Fibroblast of lung (primary cell): Measurements from ENCODE around the gene AGPAT4. TPM values are rescaled to one million over a fixed set of nuclear protein-coding genes. Genes with fewer than 3 reads are reported as not detected.
A peak's percentile ranks its signal among the peaks of the same experiment; 100 is the strongest.

Experiments
- DNase-seq, 2 donors: peaks; one replicate each; pipeline versions ENCODE4 v3.0.0 to v3.0.0-alpha.2; 2010; ENCODE audit warnings: low read depth in 2 of 2
- H2AFZ ChIP-seq: 2 replicates; pipeline ENCODE4 v1.5.1; 2012; ENCODE audit warnings: low read length, control low read depth, inconsistent platforms
- H3K27ac ChIP-seq: 2 replicates; pipeline ENCODE4 v1.5.1; 2011; ENCODE audit warnings: low read length, control low read depth; ENCODE audit not compliant: insufficient read depth
- H3K27me3 ChIP-seq: 2 replicates; pipeline ENCODE4 v1.5.1; 2011; ENCODE audit warnings: mild to moderate bottlenecking, low read length; ENCODE audit not compliant: control insufficient read depth, insufficient read depth
- H3K36me3 ChIP-seq: 2 replicates; pipeline ENCODE4 v1.5.1; 2011; ENCODE audit warnings: low read length; ENCODE audit not compliant: control insufficient read depth, insufficient read depth
- H3K4me1 ChIP-seq: 2 replicates; pipeline ENCODE4 v1.5.1; 2011; ENCODE audit warnings: low read length; ENCODE audit not compliant: control insufficient read depth, insufficient read depth; ENCODE audit errors: extremely low read depth
- H3K4me2 ChIP-seq: 2 replicates; pipeline ENCODE4 v1.5.1; 2011; ENCODE audit warnings: low read length, control low read depth; ENCODE audit not compliant: insufficient read depth; ENCODE audit errors: extremely low read depth
- H3K4me3 ChIP-seq, 4 experiments: fragments of 200-600 bp in 1 of 4; sonication (generic) in 1 of 4; replicated peaks in 1 of 4; 2 replicates each; pipeline ENCODE4 v1.5.1; 2011 to 2016; ENCODE audit warnings: low read length in 4 of 4, low read depth in 3 of 4, mild to moderate bottlenecking in 3 of 4, control low read depth in 2 of 4, inconsistent platforms in 1 of 4, mixed read lengths in 1 of 4; ENCODE audit not compliant: insufficient read depth in 1 of 4; ENCODE audit errors: control extremely low read depth in 1 of 4
- H3K79me2 ChIP-seq: 2 replicates; pipeline ENCODE4 v1.5.1; 2012; ENCODE audit warnings: mild to moderate bottlenecking, low read length, inconsistent platforms; ENCODE audit not compliant: control insufficient read depth, insufficient read depth
- H3K9ac ChIP-seq: 2 replicates; pipeline ENCODE4 v1.5.1; 2011; ENCODE audit warnings: mild to moderate bottlenecking, low read length, control low read depth; ENCODE audit not compliant: insufficient read depth
- H3K9me3 ChIP-seq: 2 replicates; pipeline ENCODE4 v1.5.1; 2012; ENCODE audit warnings: low read depth, low read length; ENCODE audit not compliant: control insufficient read depth, insufficient read depth
- H4K20me1 ChIP-seq: 2 replicates; pipeline ENCODE4 v1.5.1; 2011; ENCODE audit warnings: low read length; ENCODE audit not compliant: control insufficient read depth, insufficient read depth; ENCODE audit errors: extremely low read depth
- CTCF ChIP-seq, 2 donors: IDR thresholded peaks in 1 of 2; conservative IDR thresholded peaks in 1 of 2; 1 replicate in 1 of 2; 2 replicates in 1 of 2; pipeline ENCODE4 v1.5.1; 2011 to 2012; ENCODE audit warnings: low read length in 2 of 2, control low read depth in 1 of 2, inconsistent platforms in 1 of 2, low read depth in 1 of 2, mild to moderate bottlenecking in 1 of 2
- EZH2 ChIP-seq: IDR thresholded peaks from 2 replicates; pipeline ENCODE4 v1.5.1; 2012; ENCODE audit warnings: low read length, control low read depth, mild to moderate bottlenecking; ENCODE audit errors: missing control alignments
- polyA plus RNA-seq, 2 donors: library from polyadenylated mRNA; depleted of rRNA in 1 of 2; stranded (reverse) in 1 of 2; unstranded in 1 of 2; fragments of >200 nt; gene quantifications; 2 replicates each; pipeline ENCODE4 v1.2.1, GENCODE V29; 2011 to 2012; ENCODE audit warnings: missing spikeins in 1 of 2
- total RNA-seq: library from RNA; depleted of rRNA; stranded (reverse); fragments of >200 nt; gene quantifications from 2 replicates; pipeline ENCODE4 v1.2.1, GENCODE V29; 2014

Gene AGPAT4
- total and polyA plus RNA-seq, 2 donors (not counting 1 experiment from before 2014, with no cell fraction given) = 4.7 to 8.4 TPM

DNA sequence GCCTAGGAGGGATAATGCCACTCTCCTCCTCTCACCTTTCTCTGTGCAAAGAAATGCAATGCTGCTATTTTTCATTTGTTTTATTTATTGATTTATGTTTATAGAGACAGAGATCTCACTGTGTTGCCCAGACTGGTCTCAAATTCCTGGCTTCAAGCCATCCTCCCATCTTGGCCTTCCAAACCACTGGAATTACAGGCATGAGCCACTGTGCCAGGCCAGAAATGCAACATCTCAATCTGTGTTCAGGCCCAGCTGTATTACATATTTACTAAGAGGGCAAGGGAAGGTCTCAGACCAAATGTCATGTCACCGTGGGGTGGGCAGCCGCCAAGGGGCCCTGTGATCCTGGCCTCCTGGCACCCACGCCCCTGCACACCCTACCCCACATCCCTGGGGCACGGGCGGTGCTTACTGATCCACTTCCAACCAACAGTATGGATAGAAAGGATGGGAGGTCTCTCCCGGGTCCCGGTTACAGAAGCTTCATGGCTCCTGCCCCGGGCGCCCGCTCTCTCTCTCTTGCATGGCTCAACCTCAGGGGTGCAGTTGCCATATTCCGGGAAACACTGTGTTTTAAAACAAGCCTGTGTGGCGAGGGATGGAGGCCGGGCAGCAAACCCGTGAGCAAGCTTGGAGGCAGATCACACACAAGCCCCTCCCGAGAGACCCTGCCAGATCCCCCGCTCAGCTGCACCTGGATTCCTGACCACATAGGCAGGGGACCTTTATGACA is 111.8 kb downstream of the AGPAT4 start:
- H3K27me3 ChIP-seq = no peaks in the 10 kb centered on the region
- H3K9me3 ChIP-seq = no peaks in the 10 kb centered on the region
- H2AFZ ChIP-seq = no peak overlapping the region
- H4K20me1 ChIP-seq = no peaks in the 10 kb centered on the region
- TF ChIP-seq EZH2 = no peak
- TF ChIP-seq CTCF (conservative IDR thresholded peaks at IDR 0.05 in 1 of 2, IDR thresholded peaks at IDR 0.05 in 1 of 2; ENCODE audit: low read depth in 1 of 2, low read length in 2 of 2) = no peak
- peak; percentile 68 to 73 for DNase-seq
- no peak overlapping the region for H3K9ac ChIP-seq
- no peaks in the 10 kb centered on the region for H3K79me2 ChIP-seq
- peaks cover 6% of the 10 kb centered on the region for H3K36me3 ChIP-seq
- no peak overlapping the region for H3K4me2 ChIP-seq
- no peak overlapping the region for H3K4me3 ChIP-seq
- H3K27ac ChIP-seq = no peak overlapping the region
- H3K4me1 ChIP-seq = no peaks in the 10 kb centered on the region

DNA sequence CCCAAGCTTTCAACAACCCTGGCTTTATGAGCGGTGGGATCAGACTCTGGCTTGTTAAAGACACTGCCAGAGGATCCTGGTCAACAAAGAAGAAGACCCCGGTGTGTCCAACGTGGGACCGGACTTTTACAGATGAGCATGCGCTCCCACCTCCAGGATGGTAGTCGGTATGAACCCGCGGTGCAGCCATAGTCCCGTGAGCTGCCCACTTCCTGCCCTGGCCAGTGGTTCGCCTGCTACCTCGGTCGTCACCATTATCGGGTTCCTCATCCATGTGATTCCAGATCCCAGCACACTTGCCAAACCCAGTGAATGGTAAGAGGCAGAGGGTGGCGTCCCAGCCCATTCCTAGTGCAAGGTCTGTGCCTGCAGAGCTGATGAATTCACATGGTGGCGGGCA is 112.7 kb downstream of the AGPAT4 start:
- Histone ChIP-seq H3K9me3 (no peaks in the 10 kb centered on the region), H4K20me1 (no peaks in the 10 kb centered on the region)

GRCh38 chr6:161154796-161155335 is 119.0 kb downstream of the AGPAT4 start:
- Histone ChIP-seq H3K27ac (no peak overlapping the region), H3K9ac (no peak overlapping the region), H2AFZ (no peak overlapping the region)

More for the DNA sequence above, 112.7 kb downstream of the AGPAT4 start:
- no peak for TF ChIP-seq CTCF (conservative IDR thresholded peaks at IDR 0.05 in 1 of 2, IDR thresholded peaks at IDR 0.05 in 1 of 2; ENCODE audit: low read depth in 1 of 2, low read length in 2 of 2)
- no peak for TF ChIP-seq EZH2
- H3K36me3 ChIP-seq = peaks cover 6% of the 10 kb centered on the region
- no peak overlapping the region for H3K9ac ChIP-seq
- H2AFZ ChIP-seq = no peak overlapping the region
- H3K4me1 ChIP-seq = no peaks in the 10 kb centered on the region
- H3K27ac ChIP-seq = no peak overlapping the region
- no peaks in the 10 kb centered on the region for H3K79me2 ChIP-seq
- no peak for DNase-seq
- no peak overlapping the region for H3K4me3 ChIP-seq
- H3K27me3 ChIP-seq = no peaks in the 10 kb centered on the region
- no peak overlapping the region for H3K4me2 ChIP-seq

More at GRCh38 chr6:161154796-161155335, 119.0 kb downstream of the AGPAT4 start:
- Histone ChIP-seq H3K27me3 (no peaks in the 10 kb centered on the region), H3K79me2 (no peaks in the 10 kb centered on the region), H3K4me2 (no peak overlapping the region), H3K9me3 (no peaks in the 10 kb centered on the region), H3K36me3 (no peaks in the 10 kb centered on the region), H3K4me1 (no peaks in the 10 kb centered on the region), H3K4me3 (no peak overlapping the region), H4K20me1 (no peaks in the 10 kb centered on the region)
- TF ChIP-seq CTCF (conservative IDR thresholded peaks at IDR 0.05 in 1 of 2, IDR thresholded peaks at IDR 0.05 in 1 of 2; ENCODE audit: low read depth in 1 of 2, low read length in 2 of 2) = no peak
- TF ChIP-seq EZH2 = no peak
- DNase-seq = no peak
